ENCODE data around the gene LAPTM5. TPM values are rescaled to one million over a fixed set of nuclear protein-coding genes. Genes with fewer than 3 reads are reported as not detected.

The LAPTM5 gene
- total and polyA plus RNA-seq, 2 of the 13 experiments (the other 11 are each of a cell fraction or from before 2014, with no cell fraction given): 0.41 to 0.86 TPM

DNA sequence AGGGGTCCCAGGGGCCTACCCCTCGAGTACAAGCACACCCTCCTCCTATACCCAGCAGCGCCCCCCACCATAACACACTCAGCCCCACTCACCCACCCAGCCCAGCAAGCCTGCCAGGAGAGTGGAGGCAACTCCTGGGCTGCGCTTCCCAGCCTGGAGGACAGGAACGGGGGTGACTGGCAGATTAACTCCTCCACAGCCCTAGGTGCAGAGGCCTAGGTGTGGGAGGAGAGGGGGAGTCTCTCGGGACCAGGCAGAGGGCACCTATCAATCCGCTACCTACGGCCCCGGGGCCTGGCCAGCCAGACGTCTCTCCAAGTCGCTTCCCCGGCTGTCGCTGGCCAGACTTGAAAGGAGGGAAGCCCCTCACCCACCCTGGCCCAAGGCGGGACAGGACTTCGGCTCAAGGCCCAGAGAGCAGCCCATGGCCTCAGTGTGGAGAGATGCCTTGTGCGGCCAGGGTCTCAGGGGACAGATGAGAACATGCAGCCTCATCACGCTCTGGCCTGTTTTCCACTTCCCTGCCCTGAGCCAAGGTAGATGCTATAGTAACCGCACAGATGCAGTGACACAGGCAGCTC is 59.1 kb downstream of the LAPTM5 start:
- Histone ChIP-seq H3K4me3 (replicated peaks in 1 of 3; ENCODE audit: insufficient read depth in 1 of 3, low read depth in 2 of 3, low read length in 3 of 3) (no peak overlapping the region), H2AFZ (ENCODE audit: low read length) (no peak overlapping the region), H3K27ac (ENCODE audit: extremely low read length, insufficient read depth, low read length) (no peak overlapping the region), H3K79me2 (ENCODE audit: insufficient read depth, low read length) (no peaks in the 10 kb centered on the region), H3K9me3 (ENCODE audit: low read length) (no peaks in the 10 kb centered on the region), H3K36me3 (replicated peaks in 1 of 2; ENCODE audit: control insufficient read depth in 1 of 2, insufficient read depth in 2 of 2, low read length in 2 of 2) (no peaks in the 10 kb centered on the region), H3K4me1 (ENCODE audit: insufficient read depth, low read length) (no peaks in the 10 kb centered on the region), H4K20me1 (ENCODE audit: insufficient read depth, low read length) (no peaks in the 10 kb centered on the region), H3K9ac (ENCODE audit: insufficient read depth, low read depth, low read length) (no peak overlapping the region), H3K27me3 (ENCODE audit: control insufficient read depth in 1 of 2, insufficient read depth in 2 of 2, low read length in 2 of 2) (peaks cover 1 to 10% of the 10 kb centered on the region in 2 experiments; a peak in 2 of 5 replicates), H3K4me2 (ENCODE audit: low read depth, low read length) (no peak overlapping the region)
- TF ChIP-seq ZSCAN31 (CRISPR knock-in tag; IDR thresholded peaks at IDR 0.05; ENCODE audit: low read depth): no peak
- BruUV-seq (replicated peaks): no TSS peak
- 0% methylated on average over 1 of the region's 17 CpGs for WGBS (ENCODE audit: low lambda C conversion rate)
- FAIRE-seq: no peak
- intact Hi-C loops (cut with micrococcal nuclease; ENCODE audit: unreplicated experiment) (no loop called here), in situ Hi-C loops (cut with HindIII; ENCODE audit: extremely low pct_ligation_motif_present, low pct_unique_long_range_greater_than_20kb) (loop anchor here (25.0 kb wide), 1 partner anchor 1361 kb away; no protein-coding TSS in a partner anchor)
- POLR2A ChIA-PET: no interaction called here
- no peak for ATAC-seq
- DNase-seq (ENCODE audit: low spot score): no peak
- CTCF ChIA-PET (ENCODE audit: low intra/inter-chr PET ratio, low total read pairs): no interaction called here

DNA sequence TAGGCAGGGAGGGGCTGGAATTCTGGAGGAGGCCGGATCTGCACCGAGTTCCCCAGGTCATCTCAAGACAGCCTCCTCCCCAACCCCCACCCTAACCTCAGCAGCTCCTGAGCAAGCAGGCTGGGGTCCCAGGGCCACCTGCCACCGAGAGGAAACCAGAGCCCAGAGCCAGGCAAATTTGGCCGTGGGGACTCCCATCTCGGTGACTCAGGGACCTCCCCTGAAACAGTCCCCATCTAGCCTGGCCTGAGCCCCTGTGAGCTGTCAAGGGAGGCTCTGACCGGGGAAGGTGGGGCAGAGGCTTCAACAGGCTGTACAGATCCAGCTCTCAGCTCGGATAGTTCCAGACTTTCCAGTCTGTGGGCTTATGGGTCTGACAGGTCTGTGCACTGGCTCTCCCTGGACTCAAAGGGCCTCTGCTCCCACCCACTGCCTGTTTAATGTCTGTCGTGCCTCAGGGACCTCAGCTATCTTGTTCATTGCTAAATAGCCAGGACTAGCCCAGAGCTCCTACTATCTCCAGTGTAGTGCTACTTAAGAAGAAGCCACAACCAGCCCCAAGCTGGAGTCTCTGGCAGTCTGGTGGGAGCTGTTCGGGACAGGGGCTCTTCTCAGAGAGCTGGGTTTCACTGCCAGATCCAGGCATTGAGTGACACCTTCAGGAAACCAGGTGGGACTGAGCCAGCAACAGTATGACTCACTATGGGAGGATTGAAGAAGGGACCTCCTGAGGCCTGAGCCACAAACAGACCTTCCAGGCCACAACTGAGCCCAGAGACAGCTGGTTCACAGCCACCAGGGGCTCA is 59.8 kb downstream of the LAPTM5 start:
- Histone ChIP-seq H3K9ac (ENCODE audit: insufficient read depth, low read depth, low read length) (no peak overlapping the region), H3K4me2 (ENCODE audit: low read depth, low read length) (no peak overlapping the region), H4K20me1 (ENCODE audit: insufficient read depth, low read length) (no peaks in the 10 kb centered on the region), H3K9me3 (ENCODE audit: low read length) (no peaks in the 10 kb centered on the region), H3K27ac (ENCODE audit: extremely low read length, insufficient read depth, low read length) (no peak overlapping the region), H3K27me3 (ENCODE audit: control insufficient read depth in 1 of 2, insufficient read depth in 2 of 2, low read length in 2 of 2) (peaks cover 2 to 10% of the 10 kb centered on the region in 2 experiments; a peak in 2 of 5 replicates), H2AFZ (ENCODE audit: low read length) (no peak overlapping the region), H3K4me1 (ENCODE audit: insufficient read depth, low read length) (no peaks in the 10 kb centered on the region), H3K79me2 (ENCODE audit: insufficient read depth, low read length) (no peaks in the 10 kb centered on the region), H3K4me3 (replicated peaks in 1 of 3; ENCODE audit: insufficient read depth in 1 of 3, low read depth in 2 of 3, low read length in 3 of 3) (no peak overlapping the region), H3K36me3 (replicated peaks in 1 of 2; ENCODE audit: control insufficient read depth in 1 of 2, insufficient read depth in 2 of 2, low read length in 2 of 2) (no peaks in the 10 kb centered on the region)
- in situ Hi-C loops (cut with HindIII; ENCODE audit: extremely low pct_ligation_motif_present, low pct_unique_long_range_greater_than_20kb): loop anchor here (25.0 kb wide), 1 partner anchor 1360 kb away; no protein-coding TSS in a partner anchor
- whole genome bisulfite sequencing (ENCODE audit: low lambda C conversion rate): 0% methylated on average over 2 of the region's 9 CpGs
- no peak for TF ChIP-seq ZNF761 (CRISPR knock-in tag; conservative IDR thresholded peaks at IDR 0.05)
- TF ChIP-seq, protein P1, sequence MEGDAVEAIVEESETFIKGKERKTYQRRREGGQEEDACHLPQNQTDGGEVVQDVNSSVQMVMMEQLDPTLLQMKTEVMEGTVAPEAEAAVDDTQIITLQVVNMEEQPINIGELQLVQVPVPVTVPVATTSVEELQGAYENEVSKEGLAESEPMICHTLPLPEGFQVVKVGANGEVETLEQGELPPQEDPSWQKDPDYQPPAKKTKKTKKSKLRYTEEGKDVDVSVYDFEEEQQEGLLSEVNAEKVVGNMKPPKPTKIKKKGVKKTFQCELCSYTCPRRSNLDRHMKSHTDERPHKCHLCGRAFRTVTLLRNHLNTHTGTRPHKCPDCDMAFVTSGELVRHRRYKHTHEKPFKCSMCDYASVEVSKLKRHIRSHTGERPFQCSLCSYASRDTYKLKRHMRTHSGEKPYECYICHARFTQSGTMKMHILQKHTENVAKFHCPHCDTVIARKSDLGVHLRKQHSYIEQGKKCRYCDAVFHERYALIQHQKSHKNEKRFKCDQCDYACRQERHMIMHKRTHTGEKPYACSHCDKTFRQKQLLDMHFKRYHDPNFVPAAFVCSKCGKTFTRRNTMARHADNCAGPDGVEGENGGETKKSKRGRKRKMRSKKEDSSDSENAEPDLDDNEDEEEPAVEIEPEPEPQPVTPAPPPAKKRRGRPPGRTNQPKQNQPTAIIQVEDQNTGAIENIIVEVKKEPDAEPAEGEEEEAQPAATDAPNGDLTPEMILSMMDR (CRISPR knock-in tag; IDR thresholded peaks at IDR 0.05): 0 out of 2 replicates have a peak, but pooled peaks have one; percentile 7
- intact Hi-C loops (cut with micrococcal nuclease; ENCODE audit: unreplicated experiment): no loop called here
- DNase-seq (ENCODE audit: low spot score): no peak
- no peak for ATAC-seq
- BruUV-seq (replicated peaks): no TSS peak
- ChIA-PET CTCF (ENCODE audit: low intra/inter-chr PET ratio, low total read pairs) (no interaction called here), POLR2A (no interaction called here)
- no peak for FAIRE-seq

All from HepG2 (cell line).